Activated CD8-positive, alpha-beta memory T cell treated with anti-CD3 and anti-CD28 coated beads for 24 hours (primary cell): Measurements from ENCODE around the gene DLG3.
A peak's percentile ranks its signal among the peaks of the same experiment; 100 is the strongest.

Experiments
- DNase-seq: peaks from one replicate; pipeline ENCODE4 v3.0.0-alpha.2; 2020

Gene DLG3

GRCh38 chrX:70437921-70438665 lies 6.5 kb upstream of the DLG3 start:
- no peak for DNase-seq

GRCh38 chrX:70439016-70439415 lies 5.6 kb upstream of the DLG3 start:
- no peak for DNase-seq

- no peak for DNase-seq
Measured at GRCh38 chrX:70442224-70442623, 2.4 kb upstream of the DLG3 start.

GRCh38 chrX:70444946-70445656 lies 466 bp downstream of the DLG3 start:
- no peak for DNase-seq

GRCh38 chrX:70445951-70446350 lies 1.3 kb downstream of the DLG3 start:
- DNase-seq, result no peak

- no peak for DNase-seq
Measured at GRCh38 chrX:70446380-70447350, 2.0 kb downstream of the DLG3 start.

- DNase-seq, result no peak
Measured at GRCh38 chrX:70449457-70449966, 4.9 kb downstream of the DLG3 start.

GRCh38 chrX:70452143-70452733 lies 7.6 kb downstream of the DLG3 start:
- peak; percentile 84 for DNase-seq

GRCh38 chrX:70453024-70453618 lies 8.5 kb downstream of the DLG3 start:
- DNase-seq, result no peak

- peak; percentile 83 for DNase-seq
Measured at GRCh38 chrX:70454441-70455365, 10.1 kb downstream of the DLG3 start.

- no peak for DNase-seq
Measured at GRCh38 chrX:70455366-70456202, 10.9 kb downstream of the DLG3 start.

- no peak for DNase-seq
Measured at GRCh38 chrX:70456256-70456655, 11.6 kb downstream of the DLG3 start.

- DNase-seq, result no peak
Measured at GRCh38 chrX:70461026-70461425, 16.4 kb downstream of the DLG3 start.

GRCh38 chrX:70464051-70464450 lies 19.4 kb downstream of the DLG3 start:
- DNase-seq, result no peak

GRCh38 chrX:70466968-70467367 lies 22.3 kb downstream of the DLG3 start:
- no peak for DNase-seq

GRCh38 chrX:70468709-70469108 lies 24.1 kb downstream of the DLG3 start:
- DNase-seq, result no peak

GRCh38 chrX:70470850-70471289 lies 26.2 kb downstream of the DLG3 start:
- no peak for DNase-seq

- no peak for DNase-seq
Measured at GRCh38 chrX:70476166-70476933, 31.7 kb downstream of the DLG3 start.
